ENCODE results near the gene KIF14. TPM values are rescaled to one million over a fixed set of nuclear protein-coding genes. Genes with fewer than 3 reads are reported as not detected.
"Not testable (repeated sequence)": the region's sequence is repeated elsewhere in the genome, so short reads cannot be mapped to it uniquely, and the experiment has no call there.

Gene KIF14
- total and polyA plus RNA-seq, 2 of the 8 experiments (the other 6 are each of a cell fraction or from before 2014, with no cell fraction given), result 2.6 to 23.3 TPM

DNA sequence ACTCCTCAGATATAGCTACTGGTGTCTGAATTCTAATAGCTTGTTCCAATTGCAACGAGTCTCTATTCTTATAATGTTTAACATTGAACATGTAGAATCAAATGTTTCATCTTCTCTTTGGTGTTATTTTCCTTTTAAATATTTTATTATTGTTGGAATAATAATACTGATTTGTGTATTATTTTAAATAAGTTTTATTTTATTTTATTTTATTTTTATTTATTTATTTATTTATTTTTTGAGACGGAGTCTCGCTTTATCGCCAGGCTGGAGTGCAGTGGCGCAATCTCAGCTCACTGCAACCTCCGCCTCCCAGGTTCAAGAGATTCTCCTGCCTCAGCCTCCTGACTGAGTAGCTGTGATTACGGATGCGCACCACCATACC, 10.0 kb upstream of the KIF14 start:
- not testable (repeated sequence) for H3K23me2 ChIP-seq (ENCODE audit: low read depth, low read length); H3K56ac ChIP-seq (replicated peaks; ENCODE audit: insufficient read length, low read depth, low read length); DNase-seq (ENCODE audit: low read depth in 1 of 2, low spot score in 2 of 2); H3K18ac ChIP-seq (ENCODE audit: extremely low read depth, low read length); H3K27ac ChIP-seq (ENCODE audit: low read depth, low read length); FAIRE-seq; H3K9ac ChIP-seq (replicated peaks in 1 of 4; ENCODE audit: extremely low read depth in 1 of 4, low read depth in 3 of 4, low read length in 3 of 4); H3K79me2 ChIP-seq (ENCODE audit: control insufficient read depth in 1 of 2, insufficient read depth in 2 of 2, low read length in 2 of 2); H3K4me2 ChIP-seq (ENCODE audit: insufficient read depth in 1 of 2, low read depth in 2 of 2, low read length in 2 of 2); H3K9me3 ChIP-seq (ENCODE audit: insufficient read depth in 2 of 2, low read depth in 1 of 2, low read length in 1 of 2); H2BK20ac ChIP-seq (ENCODE audit: low read length); H2BK12ac ChIP-seq (ENCODE audit: low read depth, low read length); H4K5ac ChIP-seq (ENCODE audit: insufficient read length, low read depth, low read length); H2AFZ ChIP-seq (ENCODE audit: low read length); H2BK120ac ChIP-seq (replicated peaks; ENCODE audit: low read depth, low read length); H4K8ac ChIP-seq (ENCODE audit: extremely low read depth, insufficient read depth, low read length); H2BK15ac ChIP-seq (ENCODE audit: low read length); H3K14ac ChIP-seq (ENCODE audit: insufficient read length); H3K4me1 ChIP-seq (replicated peaks in 1 of 4; ENCODE audit: control insufficient read depth in 3 of 4, insufficient read depth in 4 of 4, low read length in 3 of 4); H3K23ac ChIP-seq (ENCODE audit: insufficient read length); H4K20me1 ChIP-seq (replicated peaks in 1 of 2; ENCODE audit: control insufficient read depth in 1 of 2, insufficient read depth in 2 of 2, low read length in 2 of 2); H3K4ac ChIP-seq (replicated peaks; ENCODE audit: insufficient read length, low read depth, low read length); H3K36me3 ChIP-seq (ENCODE audit: control insufficient read depth in 2 of 4, insufficient read depth in 4 of 4, low read length in 3 of 4); H3K4me3 ChIP-seq (ENCODE audit: extremely low read depth in 1 of 4, insufficient read depth in 2 of 4, low read depth in 3 of 4, low read length in 4 of 4); H3K79me1 ChIP-seq (ENCODE audit: low read depth, low read length); H4K91ac ChIP-seq (replicated peaks; ENCODE audit: insufficient read length, low read length); H2AK5ac ChIP-seq (ENCODE audit: low read depth, low read length); H2BK5ac ChIP-seq (ENCODE audit: low read depth, low read length); H3K27me3 ChIP-seq (replicated peaks in 1 of 4; ENCODE audit: control insufficient read depth in 3 of 4, extremely low read depth in 1 of 4, insufficient read depth in 3 of 4, low read length in 3 of 4)
- ChIA-PET POLR2A (ENCODE audit: partially characterized antibody) (interaction anchor here (1.0 kb wide), 1 partner anchor 113 kb away, joined by 3 read pairs; no protein-coding TSS in a partner anchor), CTCF (ENCODE audit: partially characterized antibody) (interaction anchor here (0.8 to 1.5 kb wide), 3 partner anchors 37 to 170 kb away, joined by 3 to 4 read pairs (median 3); no protein-coding TSS in a partner anchor)
- whole genome bisulfite sequencing, 2 experiments (ENCODE audit: extremely low coverage in 1 of 2, insufficient coverage in 1 of 2, insufficient read length in 1 of 2, insufficient replicate concordance in 2 of 2, low coverage in 1 of 2, low lambda C conversion rate in 2 of 2, missing lambda C conversion rate in 1 of 2), result 92% methylated on average over 8 of the region's 8 CpGs; no CpG with 5 or more reads in 1 of the 2 experiments

Data from H1 (cell line).